GM12865 (cell line): ENCODE data around the gene EFCAB8.
"Not testable (repeated sequence)": the region's sequence is repeated elsewhere in the genome, so short reads cannot be mapped to it uniquely, and the experiment has no call there.

Experiments
- DNase-seq: peaks from one replicate; pipeline ENCODE4 v3.0.0; 2010; ENCODE audit warnings: low read depth
- H3K4me3 ChIP-seq: 2 replicates; pipeline ENCODE4 v1.5.1; 2011; ENCODE audit warnings: mild to moderate bottlenecking, low read depth, low read length, control low read depth
- TF ChIP-seq, protein P1 (sequence below): IDR thresholded peaks from 2 replicates; pipeline ENCODE4 v1.5.1; 2011; ENCODE audit warnings: low read length, control low read depth, low read depth, inconsistent platforms; ENCODE audit not compliant: insufficient read depth; ENCODE audit errors: missing control alignments

The EFCAB8 gene

DNA sequence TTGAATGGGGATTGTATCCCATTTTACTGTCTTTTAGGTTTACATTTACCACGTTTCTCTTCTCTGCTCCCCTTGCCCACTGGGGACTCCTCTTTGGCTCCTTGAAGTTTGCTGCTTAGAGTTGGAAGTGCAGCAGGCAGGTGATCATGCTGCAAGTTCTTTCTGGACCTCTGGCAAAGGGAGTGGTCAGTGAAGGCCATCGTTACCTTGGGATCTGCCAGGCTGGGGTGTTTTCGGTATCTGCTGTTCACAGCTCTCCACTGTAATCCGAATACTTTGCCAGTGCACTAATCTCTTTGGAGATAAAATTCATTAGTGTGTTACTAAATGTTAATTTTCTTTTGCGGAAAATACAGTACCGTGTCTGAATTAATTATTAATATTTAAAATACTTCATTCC lies 9.1 kb upstream of the EFCAB8 start:
- TF ChIP-seq, protein P1, sequence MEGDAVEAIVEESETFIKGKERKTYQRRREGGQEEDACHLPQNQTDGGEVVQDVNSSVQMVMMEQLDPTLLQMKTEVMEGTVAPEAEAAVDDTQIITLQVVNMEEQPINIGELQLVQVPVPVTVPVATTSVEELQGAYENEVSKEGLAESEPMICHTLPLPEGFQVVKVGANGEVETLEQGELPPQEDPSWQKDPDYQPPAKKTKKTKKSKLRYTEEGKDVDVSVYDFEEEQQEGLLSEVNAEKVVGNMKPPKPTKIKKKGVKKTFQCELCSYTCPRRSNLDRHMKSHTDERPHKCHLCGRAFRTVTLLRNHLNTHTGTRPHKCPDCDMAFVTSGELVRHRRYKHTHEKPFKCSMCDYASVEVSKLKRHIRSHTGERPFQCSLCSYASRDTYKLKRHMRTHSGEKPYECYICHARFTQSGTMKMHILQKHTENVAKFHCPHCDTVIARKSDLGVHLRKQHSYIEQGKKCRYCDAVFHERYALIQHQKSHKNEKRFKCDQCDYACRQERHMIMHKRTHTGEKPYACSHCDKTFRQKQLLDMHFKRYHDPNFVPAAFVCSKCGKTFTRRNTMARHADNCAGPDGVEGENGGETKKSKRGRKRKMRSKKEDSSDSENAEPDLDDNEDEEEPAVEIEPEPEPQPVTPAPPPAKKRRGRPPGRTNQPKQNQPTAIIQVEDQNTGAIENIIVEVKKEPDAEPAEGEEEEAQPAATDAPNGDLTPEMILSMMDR: no peak

DNA sequence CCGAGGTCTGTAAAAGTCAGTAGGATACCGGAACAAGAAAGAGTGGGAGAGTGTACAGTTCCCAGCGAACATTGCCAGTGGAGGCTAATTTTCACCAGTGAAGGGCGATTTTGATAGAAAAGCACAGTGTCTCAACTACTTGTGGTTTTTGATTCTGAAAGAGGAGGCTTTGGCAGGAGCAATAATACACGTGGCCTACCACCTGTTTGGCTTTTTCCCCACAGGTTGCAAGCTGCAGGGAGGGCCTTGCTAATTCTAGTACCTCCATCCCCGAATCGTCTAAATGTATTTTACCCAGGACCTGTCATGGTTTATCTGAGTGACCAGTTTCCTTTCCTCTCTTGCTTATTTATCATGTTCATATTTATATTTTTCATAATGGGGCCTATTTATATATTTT lies 3.3 kb upstream of the EFCAB8 start:
- no peak overlapping the region for H3K4me3 ChIP-seq
- TF ChIP-seq, protein P1: no peak
- DNase-seq: no peak

More for the DNA sequence above, 9.1 kb upstream of the EFCAB8 start:
- no peak overlapping the region for H3K4me3 ChIP-seq
- DNase-seq: no peak

DNA sequence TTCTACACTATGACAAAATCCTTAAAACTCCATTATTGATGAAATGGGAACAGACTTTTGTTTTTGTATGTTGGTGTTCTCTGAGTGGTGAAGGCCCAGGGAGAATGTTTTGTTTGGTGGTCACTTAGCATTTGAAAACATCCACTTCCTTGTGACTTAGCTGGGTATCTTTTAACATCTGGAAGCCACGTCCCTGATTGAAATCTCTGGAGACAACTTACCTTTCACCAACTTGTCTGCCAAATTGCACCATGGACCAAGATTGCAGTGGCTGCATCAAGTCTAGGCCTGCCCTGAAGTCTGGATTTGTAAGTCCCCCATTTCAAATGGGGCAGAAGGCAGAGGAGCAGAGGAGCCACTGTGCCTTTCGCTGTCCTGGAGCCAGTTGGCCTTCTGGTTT lies 534 bp upstream of the EFCAB8 start:
- TF ChIP-seq, protein P1: no peak
- H3K4me3 ChIP-seq: no peak overlapping the region
- no peak for DNase-seq

DNA sequence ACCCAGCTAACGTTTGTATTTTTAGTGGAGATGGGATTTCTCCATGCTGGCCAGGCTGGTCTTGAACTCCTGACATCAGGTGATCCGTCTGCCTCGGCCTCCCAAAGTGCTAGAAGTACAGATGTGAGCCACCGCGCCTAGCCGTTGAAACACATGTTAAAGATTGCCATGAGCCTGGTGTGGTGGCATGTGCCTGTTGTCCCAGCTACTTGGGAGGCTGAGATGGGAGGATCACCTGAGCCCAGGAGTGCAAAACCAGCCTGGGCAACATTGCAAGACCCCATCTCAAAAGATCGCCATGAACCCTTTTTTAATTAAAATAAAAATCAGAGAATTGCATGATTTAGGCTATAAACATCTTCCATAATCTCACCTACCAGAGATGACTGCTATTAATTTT lies 2.7 kb downstream of the EFCAB8 start:
- no peak for DNase-seq
- TF ChIP-seq, protein P1: no peak
- H3K4me3 ChIP-seq: no peak overlapping the region

DNA sequence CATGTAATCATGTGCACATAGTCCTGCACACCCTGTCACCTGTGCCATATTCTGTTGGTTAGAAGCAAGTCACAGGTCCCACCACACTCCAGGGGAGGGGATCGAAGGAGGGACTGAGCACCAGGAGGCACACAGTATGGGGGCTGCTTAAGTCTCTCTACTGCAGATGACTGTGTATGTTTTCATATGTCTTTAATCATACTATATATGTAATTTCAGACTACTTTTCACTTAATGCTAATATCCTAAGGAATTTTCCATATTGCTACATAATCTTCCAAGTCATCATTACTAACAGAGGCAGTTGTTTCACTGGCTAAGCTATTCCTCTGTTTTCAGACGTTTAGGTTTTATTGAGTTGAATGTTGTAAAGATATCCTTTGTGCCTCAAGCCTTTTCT lies 10.8 kb downstream of the EFCAB8 start:
- no peak overlapping the region for H3K4me3 ChIP-seq
- no peak for DNase-seq
- TF ChIP-seq, protein P1: no peak

DNA sequence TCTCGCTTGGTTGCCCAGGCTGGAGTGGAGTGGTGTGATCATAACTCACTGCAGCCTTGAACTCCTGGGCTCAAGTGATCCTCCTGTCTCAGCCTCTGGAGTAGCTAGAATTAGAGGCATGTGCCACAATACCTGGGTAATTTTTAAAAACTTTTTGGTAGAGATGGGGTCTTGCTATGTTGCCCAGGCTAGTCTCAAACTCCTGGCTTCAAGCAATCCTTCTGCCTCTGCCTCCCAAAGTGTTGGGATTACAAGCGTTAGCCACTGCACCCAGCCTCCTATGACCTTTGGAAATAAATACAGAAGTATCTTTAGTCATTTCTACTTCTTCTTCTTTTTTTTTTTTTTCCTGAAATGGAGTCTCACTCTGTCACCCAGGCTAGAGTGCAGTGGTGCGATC lies 11.8 kb downstream of the EFCAB8 start:
- not testable (repeated sequence) for DNase-seq, H3K4me3 ChIP-seq

DNA sequence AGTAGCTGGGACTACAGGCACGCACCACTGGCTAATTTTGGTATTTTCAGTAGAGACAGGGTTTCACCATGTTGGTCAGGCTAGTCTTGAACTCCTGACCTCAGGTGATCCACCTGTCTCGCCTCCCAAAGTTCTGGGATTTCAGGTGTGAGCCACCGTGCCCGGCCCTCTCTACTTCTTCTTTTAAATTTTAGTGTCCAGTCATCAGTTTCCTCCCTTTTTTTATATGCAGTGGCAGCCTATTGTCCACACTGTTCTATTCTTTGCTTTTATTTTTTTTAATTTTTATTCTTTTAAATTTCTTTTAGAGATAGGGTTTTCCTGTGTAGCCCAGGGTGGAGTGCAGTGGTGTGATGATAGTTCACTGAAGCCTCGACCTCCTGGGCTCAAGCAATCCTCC lies 12.3 kb downstream of the EFCAB8 start:
- H3K4me3 ChIP-seq: no peak overlapping the region
- TF ChIP-seq, protein P1: no peak
- DNase-seq: no peak

DNA sequence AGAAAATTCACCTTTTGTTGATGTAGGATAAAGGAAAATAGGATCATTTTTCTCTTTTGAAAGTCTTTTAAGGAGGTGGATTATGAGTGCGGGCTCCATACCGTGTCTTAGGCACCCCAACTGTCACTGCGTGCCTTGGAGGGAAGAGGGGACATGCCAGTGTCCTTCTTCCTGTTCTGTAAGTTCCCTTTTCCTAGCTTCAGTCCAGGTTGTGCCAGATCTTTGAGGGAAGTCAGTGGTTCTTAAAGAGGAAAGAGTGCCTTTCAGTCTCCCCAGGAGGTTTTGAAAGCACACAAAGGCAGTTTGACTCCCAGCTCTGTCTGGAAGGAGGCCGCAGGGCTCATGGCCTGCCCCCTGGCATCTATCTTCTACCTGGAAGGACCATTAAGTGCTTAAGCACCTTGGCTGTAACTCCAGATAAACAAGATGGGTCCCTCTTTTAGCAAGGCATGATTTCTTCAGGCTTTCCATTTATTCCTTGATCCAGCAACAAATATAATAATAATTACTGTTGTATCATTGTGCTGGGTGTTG lies 13.0 kb downstream of the EFCAB8 start:
- TF ChIP-seq, protein P1: no peak
- DNase-seq: no peak

More for the DNA sequence above, 13.0 kb downstream of the EFCAB8 start:
- H3K4me3 ChIP-seq: no peak overlapping the region
